BE2C (cell line): ENCODE results near the gene FHOD1.

Experiments
- DNase-seq: peaks from one replicate; pipeline ENCODE4 v3.0.0-alpha.2; 2020
- H3K27me3 ChIP-seq: fragments of 250-450 bp; sonication (Bioruptor Pico); 2 replicates; pipeline ENCODE4 v1.5.1; 2020; ENCODE audit warnings: mild to moderate bottlenecking
- H3K36me3 ChIP-seq: fragments of 250-450 bp; sonication (Bioruptor Pico); 2 replicates; pipeline ENCODE4 v1.5.1; 2020; ENCODE audit warnings: mild to moderate bottlenecking
- H3K4me1 ChIP-seq: fragments of 250-450 bp; sonication (Bioruptor Pico); 2 replicates; pipeline ENCODE4 v1.5.1; 2020
- H3K4me3 ChIP-seq: 2 replicates; pipeline ENCODE4 v1.5.1; 2011; ENCODE audit warnings: low read depth, low read length
- H3K9me3 ChIP-seq: fragments of 250-450 bp; sonication (Bioruptor Pico); 2 replicates; pipeline ENCODE4 v1.5.1; 2020
- TF ChIP-seq, protein P1 (sequence below): IDR thresholded peaks from 2 replicates; pipeline ENCODE4 v1.5.1; 2012; ENCODE audit warnings: mild to moderate bottlenecking, low read depth, low read length

Gene FHOD1

DNA sequence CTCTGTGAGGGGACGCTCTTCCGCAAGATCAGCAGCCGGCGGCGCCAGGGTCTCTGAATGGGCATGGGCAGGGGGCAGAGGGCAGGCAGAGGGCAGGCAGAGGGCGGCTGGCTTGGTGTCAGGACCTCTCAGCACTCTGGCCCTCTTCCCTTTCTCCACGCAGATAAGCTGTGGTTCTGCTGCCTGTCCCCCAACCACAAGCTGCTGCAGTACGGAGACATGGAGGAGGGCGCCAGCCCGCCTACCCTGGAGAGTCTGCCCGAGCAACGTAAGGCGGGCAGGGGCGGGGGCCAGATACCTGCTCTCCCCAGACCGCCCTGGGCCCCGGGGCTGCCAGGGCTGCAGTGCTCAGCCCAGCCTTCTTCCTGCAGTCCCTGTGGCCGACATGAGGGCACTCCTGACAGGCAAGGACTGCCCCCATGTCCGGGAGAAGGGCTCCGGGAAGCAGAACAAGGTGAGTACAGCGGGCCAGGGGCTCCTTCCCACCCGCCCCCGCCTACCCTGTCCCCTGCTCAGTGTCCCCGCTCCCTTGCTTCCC lies 44.3 kb downstream of the FHOD1 start:
- TF ChIP-seq, protein P1, sequence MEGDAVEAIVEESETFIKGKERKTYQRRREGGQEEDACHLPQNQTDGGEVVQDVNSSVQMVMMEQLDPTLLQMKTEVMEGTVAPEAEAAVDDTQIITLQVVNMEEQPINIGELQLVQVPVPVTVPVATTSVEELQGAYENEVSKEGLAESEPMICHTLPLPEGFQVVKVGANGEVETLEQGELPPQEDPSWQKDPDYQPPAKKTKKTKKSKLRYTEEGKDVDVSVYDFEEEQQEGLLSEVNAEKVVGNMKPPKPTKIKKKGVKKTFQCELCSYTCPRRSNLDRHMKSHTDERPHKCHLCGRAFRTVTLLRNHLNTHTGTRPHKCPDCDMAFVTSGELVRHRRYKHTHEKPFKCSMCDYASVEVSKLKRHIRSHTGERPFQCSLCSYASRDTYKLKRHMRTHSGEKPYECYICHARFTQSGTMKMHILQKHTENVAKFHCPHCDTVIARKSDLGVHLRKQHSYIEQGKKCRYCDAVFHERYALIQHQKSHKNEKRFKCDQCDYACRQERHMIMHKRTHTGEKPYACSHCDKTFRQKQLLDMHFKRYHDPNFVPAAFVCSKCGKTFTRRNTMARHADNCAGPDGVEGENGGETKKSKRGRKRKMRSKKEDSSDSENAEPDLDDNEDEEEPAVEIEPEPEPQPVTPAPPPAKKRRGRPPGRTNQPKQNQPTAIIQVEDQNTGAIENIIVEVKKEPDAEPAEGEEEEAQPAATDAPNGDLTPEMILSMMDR, result no peak

DNA sequence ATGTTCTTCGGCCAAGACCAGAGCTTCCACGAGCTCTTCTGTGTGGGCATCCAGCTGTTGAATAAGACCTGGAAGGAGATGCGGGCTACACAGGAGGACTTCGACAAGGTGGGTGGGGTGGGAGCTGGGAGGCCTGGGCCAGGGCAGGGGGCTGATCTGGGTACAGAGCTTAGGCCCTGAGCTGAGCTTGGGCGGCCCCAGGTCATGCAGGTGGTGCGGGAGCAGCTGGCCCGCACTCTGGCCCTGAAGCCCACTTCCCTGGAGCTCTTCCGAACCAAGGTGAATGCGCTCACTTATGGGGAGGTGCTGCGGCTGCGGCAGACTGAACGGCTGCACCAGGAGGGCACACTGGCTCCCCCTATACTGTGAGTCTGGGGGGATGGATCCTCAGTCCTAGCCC lies 44.9 kb downstream of the FHOD1 start:
- peaks cover 27% of the 10 kb centered on the region for H3K36me3 ChIP-seq
- no peak for DNase-seq
- no peaks in the 10 kb centered on the region for H3K27me3 ChIP-seq
- H3K4me1 ChIP-seq, result peaks cover 4% of the 10 kb centered on the region
- no peaks in the 10 kb centered on the region for H3K9me3 ChIP-seq
- TF ChIP-seq, protein P1, result no peak
- no peak overlapping the region for H3K4me3 ChIP-seq

More for the DNA sequence above, 44.3 kb downstream of the FHOD1 start:
- no peaks in the 10 kb centered on the region for H3K27me3 ChIP-seq
- peaks cover 9% of the 10 kb centered on the region for H3K4me1 ChIP-seq
- peaks cover 21% of the 10 kb centered on the region for H3K36me3 ChIP-seq
- no peaks in the 10 kb centered on the region for H3K9me3 ChIP-seq
- no peak overlapping the region for H3K4me3 ChIP-seq
- no peak for DNase-seq

DNA sequence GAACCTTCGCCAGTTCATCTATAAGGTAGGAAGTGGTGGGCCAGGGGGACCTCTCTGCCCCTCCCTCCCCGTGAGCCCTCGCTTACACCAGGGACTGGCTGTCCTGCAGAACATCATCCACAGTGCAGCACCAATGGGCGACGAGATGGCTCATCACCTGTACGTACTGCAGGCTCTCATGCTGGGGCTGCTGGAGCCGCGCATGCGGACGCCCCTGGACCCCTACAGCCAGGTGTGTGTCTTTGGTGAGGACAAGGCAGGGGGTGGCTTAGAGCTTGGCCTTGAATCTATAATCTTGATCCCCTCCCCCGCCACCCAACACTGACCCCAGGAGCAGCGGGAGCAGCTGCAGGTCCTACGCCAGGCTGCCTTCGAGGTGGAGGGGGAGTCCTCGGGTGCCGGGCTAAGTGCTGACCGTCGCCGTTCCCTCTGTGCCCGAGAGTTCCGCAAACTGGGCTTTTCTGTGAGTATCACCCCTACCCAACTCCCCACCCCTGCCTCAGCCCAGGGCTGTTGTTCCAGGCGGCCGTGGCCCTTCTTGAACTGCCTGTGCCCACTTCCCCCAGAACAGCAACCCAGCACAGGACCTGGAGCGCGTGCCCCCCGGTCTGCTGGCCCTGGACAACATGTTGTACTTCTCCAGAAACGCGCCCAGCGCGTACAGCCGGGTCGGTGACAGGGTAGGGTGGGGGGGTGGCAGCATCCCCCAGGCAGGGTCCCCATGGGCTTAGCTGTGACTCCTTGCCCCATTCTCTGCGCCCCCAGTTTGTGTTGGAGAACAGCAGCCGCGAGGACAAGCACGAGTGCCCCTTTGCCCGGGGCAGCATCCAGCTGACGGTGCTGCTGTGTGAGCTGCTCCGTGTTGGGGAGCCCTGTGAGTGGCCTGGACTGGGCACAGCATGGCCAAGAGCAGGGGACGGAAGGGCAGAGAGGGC lies 45.6 kb downstream of the FHOD1 start:
- Histone ChIP-seq H3K4me3 (no peak overlapping the region), H3K27me3 (no peaks in the 10 kb centered on the region), H3K9me3 (no peaks in the 10 kb centered on the region), H3K4me1 (no peaks in the 10 kb centered on the region), H3K36me3 (peaks cover 35% of the 10 kb centered on the region)
- no peak for DNase-seq
- TF ChIP-seq, protein P1, result no peak

DNA sequence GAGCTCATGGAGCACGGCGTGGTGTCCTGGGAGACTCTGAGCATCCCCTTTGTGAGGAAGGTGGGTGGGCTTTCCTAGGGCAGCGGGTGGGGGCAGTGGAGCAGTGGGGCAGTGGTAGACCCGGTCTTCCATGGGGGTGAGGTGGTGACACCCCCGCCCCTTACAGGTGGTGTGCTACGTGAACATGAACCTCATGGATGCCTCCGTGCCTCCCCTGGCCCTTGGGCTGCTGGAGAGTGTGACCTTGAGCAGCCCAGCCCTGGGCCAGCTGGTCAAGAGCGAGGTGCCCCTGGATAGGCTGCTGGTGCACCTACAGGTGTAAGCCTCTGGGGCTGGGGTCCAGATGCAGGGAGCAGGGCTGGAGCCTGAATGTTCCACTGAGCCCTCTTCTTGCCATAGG lies 46.8 kb downstream of the FHOD1 start:
- Histone ChIP-seq H3K4me1 (no peaks in the 10 kb centered on the region), H3K4me3 (no peak overlapping the region), H3K9me3 (no peaks in the 10 kb centered on the region), H3K36me3 (peaks cover 47% of the 10 kb centered on the region), H3K27me3 (no peaks in the 10 kb centered on the region)
- no peak for DNase-seq
- TF ChIP-seq, protein P1, result no peak

DNA sequence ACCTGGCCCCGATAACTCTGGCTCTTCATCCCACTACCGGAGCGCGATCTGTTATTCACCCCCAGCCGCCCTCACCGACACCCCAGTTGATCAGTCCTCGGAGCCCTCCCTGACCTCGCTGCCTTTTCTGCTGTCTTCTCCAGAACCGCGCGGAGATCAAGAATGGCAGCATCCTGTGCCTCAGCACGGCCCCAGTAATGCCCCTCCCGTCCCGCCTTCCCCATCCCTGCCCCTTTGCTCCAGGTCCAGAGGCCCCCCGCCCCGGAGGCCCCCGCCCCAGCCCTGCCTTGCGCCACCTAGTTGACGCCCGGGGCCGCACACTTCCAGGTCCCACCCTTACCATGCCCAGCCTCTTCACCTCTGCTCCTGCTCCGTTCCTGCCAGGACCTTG lies 47.5 kb downstream of the FHOD1 start:
- H3K36me3 ChIP-seq, result peaks cover 54% of the 10 kb centered on the region
- DNase-seq, result no peak
- no peaks in the 10 kb centered on the region for H3K9me3 ChIP-seq

More for the DNA sequence above, 47.5 kb downstream of the FHOD1 start:
- H3K27me3 ChIP-seq, result no peaks in the 10 kb centered on the region
- H3K4me1 ChIP-seq, result no peaks in the 10 kb centered on the region
- H3K4me3 ChIP-seq, result no peak overlapping the region
- TF ChIP-seq, protein P1, result no peak
